T-helper 2 cell treated with Interferon-gamma antibody and Interleukin-4, amounts not matched to agents 100 ng/mL and 5 ng/mL, for 36 hours (primary cell): ENCODE measurements around the gene CCPG1. TPM values are rescaled to one million over a fixed set of nuclear protein-coding genes. Genes with fewer than 3 reads are reported as not detected.

Source experiments
- intact Hi-C: fragments of 100-400 bp; cut with micrococcal nuclease; formaldehyde crosslinking; loops from one replicate; pipeline ENCODE4 v1.15.1; 2023
- total RNA-seq: library from RNA; stranded (reverse); gene quantifications from 2 replicates; pipeline ENCODE4 v1.2.3, GENCODE V29; 2022

Gene CCPG1
- total RNA-seq, 1 donor from 2014 or later = 17.4 TPM

DNA sequence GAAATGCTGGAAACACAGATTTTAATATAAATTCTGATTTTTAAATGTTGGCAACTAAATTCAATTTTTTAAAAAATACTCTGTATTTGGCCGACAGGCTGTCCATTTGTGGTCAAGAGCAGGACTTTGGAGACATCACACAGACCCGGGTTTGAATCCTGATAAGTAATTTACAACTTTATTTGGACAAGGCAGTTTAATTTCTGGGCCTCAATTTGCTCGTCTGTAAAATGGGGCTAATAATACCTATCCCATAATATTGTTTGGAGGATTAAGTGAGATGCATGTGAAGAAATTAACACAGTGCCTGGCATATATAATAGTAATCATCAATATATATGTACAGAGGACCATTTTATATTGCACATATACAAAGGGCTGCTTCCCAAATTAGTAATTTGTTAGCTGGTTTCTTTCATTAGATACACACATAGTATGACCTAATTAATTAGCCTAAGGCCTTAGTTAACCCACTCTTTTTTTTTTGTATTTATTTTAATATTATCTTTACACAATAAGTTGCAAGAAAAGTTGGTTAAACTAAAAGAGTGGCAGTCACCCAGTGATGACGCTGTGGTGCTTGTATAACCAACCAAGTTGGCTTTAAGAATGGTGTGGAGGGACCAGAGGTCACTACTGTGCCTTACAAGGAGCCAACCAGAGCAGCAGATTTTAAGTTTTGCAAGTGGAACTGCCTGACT, 88.5 kb downstream of the CCPG1 start:
- intact Hi-C loops = loop anchor here (1.0 to 5.0 kb wide), 4 partner anchors 30 to 122 kb away; partner anchors contain the start of genes CCPG1, PIERCE2 and RAB27A

- intact Hi-C loops = loop anchor here (1.0 to 5.0 kb wide), 4 partner anchors 30 to 122 kb away; partner anchors contain the start of genes CCPG1, PIERCE2 and RAB27A
Observed at GRCh38 chr15:55318588-55319494, 89.3 kb downstream of the CCPG1 start, which contains the start of the genes PIGB and PIGBOS1. Gene PIGB, plus strand, starts transcription at chr15:55319222. Its CDS starts 29 bp downstream, at chr15:55319251. Gene PIGBOS1, minus strand, starts transcription at chr15:55319123. Its CDS starts 1,331 bp downstream, at chr15:55317792.

Other genes with a start within 250 kb of the CCPG1 start
- 64.3 and 66.2 TPM in 2 replicates for gene RSL24D1, start 211.4 kb downstream of the CCPG1 start, total RNA-seq
- 64.4 and 67.2 TPM in 2 replicates for gene RAB27A, start 118.5 kb downstream of the CCPG1 start, total RNA-seq
- gene PIGBOS1, start 89.2 kb downstream of the CCPG1 start, total RNA-seq = 9.8 and 10.3 TPM in 2 replicates
- 23.4 and 24.0 TPM in 2 replicates for gene PIGB, start 89.1 kb downstream of the CCPG1 start, total RNA-seq
- 0.32 TPM in 1 of 2 replicates, not detected in the other for gene PIERCE2, start 136 bp upstream of the CCPG1 start, total RNA-seq
- not detected in 2 replicates for gene DNAAF4, start 99.9 kb upstream of the CCPG1 start, total RNA-seq
- gene PYGO1, start 180.0 kb upstream of the CCPG1 start, total RNA-seq = not detected in 2 replicates